OCI-M1 (cell line): Measurements from ENCODE around the gene KTN1.

Source experiments
- DNase-seq: peaks from one replicate; lab custom pipeline; 2025; lab: John Stamatoyannopoulos, UW

KTN1 gene

GRCh38 chr14:55577229-55577628 lies 2.8 kb upstream of the KTN1 start:
- DNase-seq, result no peak

GRCh38 chr14:55578511-55578910 lies 1.5 kb upstream of the KTN1 start:
- DNase-seq, result peak; percentile 30

- peak; percentile 66 for DNase-seq
Measured at GRCh38 chr14:55580470-55581341, 699 bp downstream of the KTN1 start.

- peak; percentile 66 for DNase-seq
Measured at GRCh38 chr14:55581342-55581771, 1.4 kb downstream of the KTN1 start.

GRCh38 chr14:55582746-55583145 lies 2.7 kb downstream of the KTN1 start:
- DNase-seq, result peak; percentile 52

GRCh38 chr14:55583942-55584468 lies 4.0 kb downstream of the KTN1 start:
- peak; percentile 36 for DNase-seq

GRCh38 chr14:55585854-55586253 lies 5.8 kb downstream of the KTN1 start:
- DNase-seq, result no peak

GRCh38 chr14:55586411-55586810 lies 6.4 kb downstream of the KTN1 start:
- no peak for DNase-seq

GRCh38 chr14:55587847-55588246 lies 7.8 kb downstream of the KTN1 start:
- DNase-seq, result no peak

GRCh38 chr14:55588259-55588699 lies 8.3 kb downstream of the KTN1 start:
- no peak for DNase-seq

- DNase-seq, result no peak
Measured at GRCh38 chr14:55589171-55589570, 9.2 kb downstream of the KTN1 start.

GRCh38 chr14:55592436-55592835 lies 12.4 kb downstream of the KTN1 start:
- DNase-seq, result peak; percentile 3

- DNase-seq, result peak; percentile 37
Measured at GRCh38 chr14:55593698-55594097, 13.7 kb downstream of the KTN1 start.

- peak; percentile 22 for DNase-seq
Measured at GRCh38 chr14:55599250-55599879, 19.4 kb downstream of the KTN1 start.

- no peak for DNase-seq
Measured at GRCh38 chr14:55600784-55601561, 21.0 kb downstream of the KTN1 start.

GRCh38 chr14:55603401-55603953 lies 23.5 kb downstream of the KTN1 start:
- DNase-seq, result no peak

- DNase-seq, result no peak
Measured at GRCh38 chr14:55604488-55604887, 24.5 kb downstream of the KTN1 start.

- DNase-seq, result no peak
Measured at GRCh38 chr14:55604900-55605418, 25.0 kb downstream of the KTN1 start.

GRCh38 chr14:55605793-55606192 lies 25.8 kb downstream of the KTN1 start:
- no peak for DNase-seq

- no peak for DNase-seq
Measured at GRCh38 chr14:55607386-55607785, 27.4 kb downstream of the KTN1 start.

GRCh38 chr14:55609681-55610080 lies 29.7 kb downstream of the KTN1 start:
- DNase-seq, result no peak
